GM10248 (cell line): ENCODE measurements around the gene MMP1.

ENCODE experiments used
- CTCF ChIA-PET: fragments of 300-600 bp; sonication (Branson Sonifier 250); formaldehyde crosslinking; extraction: SDS; loops from one replicate; lab custom pipeline; 2021; ENCODE audit warnings: antibody characterized with exemption; lab: Yijun Ruan, JAX
- POLR2A ChIA-PET: fragments of 350-650 bp; sonication (Branson Sonifier 250); formaldehyde crosslinking; extraction: SDS; loops from one replicate; lab custom pipeline; 2020; ENCODE audit warnings: antibody characterized with exemption; lab: Yijun Ruan, JAX
- DNase-seq: peaks from one replicate; pipeline ENCODE4 v3.0.0; 2012; ENCODE audit errors: extremely low spot score
- TF ChIP-seq, protein P1 (sequence below): IDR thresholded peaks from 2 replicates; pipeline ENCODE4 v1.5.1; 2012; ENCODE audit warnings: mild to moderate bottlenecking, low read depth; ENCODE audit errors: extremely low read depth, missing control alignments, control extremely low read depth

MMP1 gene

DNA sequence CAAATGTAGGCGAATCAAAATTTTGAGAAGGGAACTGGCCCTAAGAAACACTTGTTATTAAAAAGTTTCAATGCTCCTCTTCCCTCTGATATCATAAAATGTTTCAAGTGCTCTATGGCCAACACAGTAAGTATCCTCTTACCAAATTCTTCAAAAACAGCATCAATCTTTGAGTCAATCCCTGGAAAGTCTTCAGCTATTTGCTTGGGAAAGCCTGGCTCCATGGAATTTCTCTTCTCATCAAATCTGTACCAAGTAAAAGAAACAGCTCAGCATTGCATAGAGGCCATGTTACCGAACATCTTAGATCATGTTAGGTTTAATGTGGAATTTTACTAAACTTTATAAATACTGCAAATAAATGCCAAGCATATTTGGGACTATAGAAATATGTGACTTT is 39.2 kb upstream of the MMP1 start:
- TF ChIP-seq, protein P1, sequence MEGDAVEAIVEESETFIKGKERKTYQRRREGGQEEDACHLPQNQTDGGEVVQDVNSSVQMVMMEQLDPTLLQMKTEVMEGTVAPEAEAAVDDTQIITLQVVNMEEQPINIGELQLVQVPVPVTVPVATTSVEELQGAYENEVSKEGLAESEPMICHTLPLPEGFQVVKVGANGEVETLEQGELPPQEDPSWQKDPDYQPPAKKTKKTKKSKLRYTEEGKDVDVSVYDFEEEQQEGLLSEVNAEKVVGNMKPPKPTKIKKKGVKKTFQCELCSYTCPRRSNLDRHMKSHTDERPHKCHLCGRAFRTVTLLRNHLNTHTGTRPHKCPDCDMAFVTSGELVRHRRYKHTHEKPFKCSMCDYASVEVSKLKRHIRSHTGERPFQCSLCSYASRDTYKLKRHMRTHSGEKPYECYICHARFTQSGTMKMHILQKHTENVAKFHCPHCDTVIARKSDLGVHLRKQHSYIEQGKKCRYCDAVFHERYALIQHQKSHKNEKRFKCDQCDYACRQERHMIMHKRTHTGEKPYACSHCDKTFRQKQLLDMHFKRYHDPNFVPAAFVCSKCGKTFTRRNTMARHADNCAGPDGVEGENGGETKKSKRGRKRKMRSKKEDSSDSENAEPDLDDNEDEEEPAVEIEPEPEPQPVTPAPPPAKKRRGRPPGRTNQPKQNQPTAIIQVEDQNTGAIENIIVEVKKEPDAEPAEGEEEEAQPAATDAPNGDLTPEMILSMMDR: no peak
- CTCF ChIA-PET: no interaction called here
- DNase-seq: no peak
- POLR2A ChIA-PET: no interaction called here

DNA sequence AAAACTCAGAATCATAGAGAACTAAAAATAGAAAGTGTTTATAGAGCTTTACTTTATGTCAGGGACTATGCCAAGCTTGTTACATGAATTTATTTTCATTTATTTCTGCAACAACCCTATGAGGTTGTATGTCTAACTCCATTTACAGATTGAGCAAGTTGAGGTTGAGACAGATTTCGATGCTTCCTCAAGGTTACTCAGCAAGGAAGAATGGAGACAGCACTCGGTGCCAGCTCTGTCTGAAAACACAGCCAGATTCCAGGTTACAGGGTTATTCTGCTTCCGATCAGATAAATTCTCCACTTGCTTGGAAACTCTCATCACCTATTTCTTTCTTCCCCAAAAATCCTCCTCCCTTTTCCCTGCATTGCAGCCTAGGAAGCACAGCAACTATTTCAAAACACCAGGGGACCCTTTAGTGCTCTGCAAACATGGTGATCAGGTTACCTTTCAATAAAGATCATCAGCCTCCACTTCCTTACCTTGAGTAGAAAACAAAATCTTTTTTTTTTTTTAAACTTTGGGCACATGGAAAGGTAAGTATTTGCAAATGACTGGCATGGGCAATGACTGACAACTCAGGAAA is 38.4 kb upstream of the MMP1 start:
- POLR2A ChIA-PET: no interaction called here
- CTCF ChIA-PET: interaction anchor here (1.3 kb wide), 1 partner anchor 13 kb away, joined by 3 read pairs; no protein-coding TSS in a partner anchor
- no peak for DNase-seq
- TF ChIP-seq, protein P1: no peak

DNA sequence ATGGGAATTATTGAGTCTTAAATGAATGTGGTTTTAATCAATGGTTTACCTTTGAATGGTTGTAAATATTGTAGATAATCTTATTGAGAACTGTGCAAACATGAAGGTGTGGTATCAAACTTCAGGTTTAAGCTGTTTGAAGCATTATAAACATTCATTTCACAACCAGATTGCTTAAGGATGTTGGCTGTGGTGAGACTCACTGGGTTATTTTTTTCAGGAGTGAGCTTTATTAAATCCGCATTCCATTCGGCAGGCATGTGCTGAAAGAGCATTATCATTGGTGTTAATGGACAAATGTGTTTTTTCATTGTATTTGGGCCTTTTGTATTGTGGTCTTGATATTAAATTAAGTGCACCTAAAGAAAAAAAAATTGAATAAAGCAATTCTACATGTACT is 35.8 kb upstream of the MMP1 start:
- no peak for DNase-seq
- TF ChIP-seq, protein P1: no peak
- CTCF ChIA-PET: no interaction called here
- POLR2A ChIA-PET: no interaction called here

DNA sequence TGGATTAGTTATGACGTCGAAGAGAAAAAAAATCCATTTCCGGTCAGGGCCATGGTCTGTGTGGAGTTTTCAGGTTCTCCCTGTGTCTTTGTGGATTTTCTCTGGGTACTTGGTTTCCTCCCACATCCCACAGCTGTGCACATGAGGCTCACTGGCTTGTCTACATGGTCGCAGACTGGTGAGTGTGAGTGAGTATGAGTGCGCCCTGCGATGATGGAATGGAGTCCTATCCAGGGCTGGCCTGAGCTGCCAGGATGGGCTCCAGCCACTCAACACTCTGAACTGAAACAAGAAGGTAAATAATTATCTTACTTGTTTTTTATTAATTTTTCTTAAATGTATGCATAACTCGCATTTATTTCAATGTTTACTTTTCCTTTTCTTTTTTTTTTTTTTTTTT is 34.7 kb upstream of the MMP1 start:
- TF ChIP-seq, protein P1: no peak
- no peak for DNase-seq
- ChIA-PET POLR2A (no interaction called here), CTCF (no interaction called here)

DNA sequence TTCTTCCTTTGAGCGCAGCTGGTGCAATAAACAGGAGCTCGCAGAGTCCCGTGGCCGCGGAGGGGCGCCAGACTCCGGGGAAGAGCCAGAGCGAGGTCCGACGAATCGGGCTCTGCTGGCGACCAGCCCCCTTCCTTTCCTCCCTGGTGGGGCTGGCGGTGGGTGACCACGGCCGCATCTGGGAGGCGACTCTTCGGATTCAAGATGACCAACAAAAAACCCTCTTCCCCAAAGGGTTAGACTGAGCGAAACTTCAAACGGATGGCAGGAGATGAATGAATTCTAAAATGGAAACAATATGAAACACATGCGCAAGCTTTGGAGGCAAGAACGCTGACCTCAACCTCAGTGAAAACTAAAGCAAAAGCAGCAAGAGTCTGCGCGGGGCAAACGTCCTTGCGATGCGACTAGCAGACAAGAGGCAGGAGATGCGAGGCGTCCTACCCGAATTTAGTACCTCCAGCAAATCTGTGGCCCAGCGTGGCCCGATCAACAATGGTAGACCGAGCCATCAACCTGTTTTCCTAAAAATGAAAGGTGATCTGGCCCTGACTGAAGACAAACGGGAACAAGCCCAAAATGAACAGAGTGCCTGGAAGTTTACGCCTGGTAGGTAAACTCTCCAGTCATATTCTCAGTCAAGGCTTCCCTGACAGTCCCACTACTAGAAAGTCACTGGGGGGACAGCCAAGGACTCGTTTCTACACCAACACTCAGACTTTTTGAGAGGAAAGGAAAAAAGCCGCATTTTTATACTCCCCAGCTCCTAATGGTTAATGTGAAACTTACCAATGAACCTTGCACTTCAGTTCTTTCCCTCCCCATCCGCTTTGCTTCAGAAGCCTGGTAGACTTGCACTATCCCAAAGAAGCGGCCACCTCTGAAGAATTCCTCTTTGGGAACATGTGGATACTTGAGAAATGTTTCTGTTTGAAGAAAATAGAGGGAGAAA is 33.8 kb upstream of the MMP1 start:
- POLR2A ChIA-PET: no interaction called here
- TF ChIP-seq, protein P1: peak; percentile 28
- CTCF ChIA-PET: interaction anchor here (1.0 to 1.3 kb wide), 3 partner anchors 103 to 112 kb away, joined by 3 to 4 read pairs (median 3); no protein-coding TSS in a partner anchor
- peak; percentile 22 for DNase-seq

DNA sequence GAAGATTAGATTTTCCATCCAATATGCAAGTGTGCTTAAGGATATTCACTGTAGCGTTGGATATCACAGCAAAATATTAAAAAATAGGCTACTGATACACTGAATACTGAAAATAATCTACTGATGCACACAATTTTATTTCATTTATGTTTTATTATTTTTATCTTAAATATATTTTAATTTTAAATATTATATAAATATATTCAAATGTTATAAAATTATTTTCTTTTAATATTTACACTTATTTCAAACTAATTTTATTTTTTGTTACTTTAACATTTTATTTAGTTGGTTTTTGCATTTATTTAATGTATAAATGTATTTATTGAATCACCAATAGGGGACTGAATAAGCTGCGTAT is 33.1 kb upstream of the MMP1 start:
- ChIA-PET POLR2A (no interaction called here), CTCF (interaction anchor here (1.0 to 1.3 kb wide), 3 partner anchors 103 to 113 kb away, joined by 3 to 4 read pairs (median 3); no protein-coding TSS in a partner anchor)
- no peak for DNase-seq
- TF ChIP-seq, protein P1: no peak
